Testis (tissue), 2 donors: ENCODE results near the gene POT1.

Experiments used
- POLR2A ChIP-seq: fragments of 450-650 bp; IDR thresholded peaks from one replicate; pipeline ENCODE4 v1.6.1; 2017; ENCODE audit warnings: antibody characterized with exemption, mild to moderate bottlenecking, moderate library complexity
- TF ChIP-seq, protein P1 (sequence below), 3 experiments: fragments of 450-650 bp in 2 of 3; fragments of 200-600 bp in 1 of 3; sonication (generic) in 1 of 3; IDR thresholded peaks; one replicate each; pipeline ENCODE4 v1.5.1; 2016 to 2019; ENCODE audit warnings: antibody characterized with exemption in 3 of 3, mild to moderate bottlenecking in 2 of 3, moderate library complexity in 1 of 3

DNA sequence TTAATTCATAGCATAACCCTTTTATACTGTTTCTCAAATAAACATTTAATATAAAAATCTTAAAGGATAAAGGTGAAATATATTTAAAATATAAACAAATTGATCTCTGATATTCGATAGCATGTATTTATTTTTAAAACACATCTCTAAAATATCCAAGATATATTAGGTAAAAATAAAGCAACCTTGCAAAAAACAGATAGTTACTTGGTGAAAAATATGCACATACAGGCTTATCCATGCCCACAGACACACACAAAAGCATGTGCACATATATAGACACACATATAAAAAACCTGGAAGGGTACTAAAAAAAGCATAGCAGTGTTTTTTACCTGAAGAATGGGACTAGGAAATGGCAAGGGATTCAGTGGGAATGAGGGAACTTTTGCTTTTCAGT lies 19.8 kb downstream of the POT1 start:
- TF ChIP-seq, protein P1, sequence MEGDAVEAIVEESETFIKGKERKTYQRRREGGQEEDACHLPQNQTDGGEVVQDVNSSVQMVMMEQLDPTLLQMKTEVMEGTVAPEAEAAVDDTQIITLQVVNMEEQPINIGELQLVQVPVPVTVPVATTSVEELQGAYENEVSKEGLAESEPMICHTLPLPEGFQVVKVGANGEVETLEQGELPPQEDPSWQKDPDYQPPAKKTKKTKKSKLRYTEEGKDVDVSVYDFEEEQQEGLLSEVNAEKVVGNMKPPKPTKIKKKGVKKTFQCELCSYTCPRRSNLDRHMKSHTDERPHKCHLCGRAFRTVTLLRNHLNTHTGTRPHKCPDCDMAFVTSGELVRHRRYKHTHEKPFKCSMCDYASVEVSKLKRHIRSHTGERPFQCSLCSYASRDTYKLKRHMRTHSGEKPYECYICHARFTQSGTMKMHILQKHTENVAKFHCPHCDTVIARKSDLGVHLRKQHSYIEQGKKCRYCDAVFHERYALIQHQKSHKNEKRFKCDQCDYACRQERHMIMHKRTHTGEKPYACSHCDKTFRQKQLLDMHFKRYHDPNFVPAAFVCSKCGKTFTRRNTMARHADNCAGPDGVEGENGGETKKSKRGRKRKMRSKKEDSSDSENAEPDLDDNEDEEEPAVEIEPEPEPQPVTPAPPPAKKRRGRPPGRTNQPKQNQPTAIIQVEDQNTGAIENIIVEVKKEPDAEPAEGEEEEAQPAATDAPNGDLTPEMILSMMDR (IDR thresholded peaks at IDR 0.05), result no peak
- no peak for TF ChIP-seq POLR2A
